Upper lobe of right lung (tissue), 1 donor: ENCODE results near the gene CFAP161. TPM values are rescaled to one million over a fixed set of nuclear protein-coding genes. Genes with fewer than 3 reads are reported as not detected.
"Not testable (repeated sequence)": the region's sequence is repeated elsewhere in the genome, so short reads cannot be mapped to it uniquely, and the experiment has no call there.

Experiments
- ATAC-seq: fragments of 200-7000 bp; cut with Tn5 transposase; one replicate; pipeline ENCODE4 v1.9.1; 2020; ENCODE audit warnings: mild to moderate bottlenecking, moderate library complexity
- DNase-seq: peaks from one replicate; pipeline ENCODE4 v3.0.0-alpha.2; 2020
- H3K27ac ChIP-seq: fragments of 200-600 bp; one replicate; pipeline ENCODE4 v1.8.0; 2022
- H3K27me3 ChIP-seq: fragments of 200-600 bp; one replicate; pipeline ENCODE4 v1.8.0; 2022; ENCODE audit warnings: mild to moderate bottlenecking
- H3K36me3 ChIP-seq: fragments of 200-600 bp; one replicate; pipeline ENCODE4 v1.8.0; 2022
- H3K4me1 ChIP-seq: fragments of 200-600 bp; one replicate; pipeline ENCODE4 v1.8.0; 2022
- H3K4me3 ChIP-seq: fragments of 200-600 bp; one replicate; pipeline ENCODE4 v1.8.0; 2022; ENCODE audit warnings: mild to moderate bottlenecking
- H3K9me3 ChIP-seq: fragments of 200-600 bp; one replicate; pipeline ENCODE4 v1.8.0; 2022
- intact Hi-C: fragments of 100-400 bp; cut with DNase I; formaldehyde crosslinking; loops from one replicate; pipeline ENCODE4 v1.11.0; 2022
- total RNA-seq: library from RNA; stranded (reverse); fragmentation: NEBNext Ultra II Directional; extraction: Animal tissue kit (Norgen Biotek cat#: 25700); gene quantifications from one replicate; pipeline ENCODE4 v1.2.1, GENCODE V29; 2021
- TF ChIP-seq, protein P1 (sequence below): fragments of 200-600 bp; IDR thresholded peaks from one replicate; pipeline ENCODE4 v1.8.0; 2022; ENCODE audit warnings: antibody characterized with exemption
- donor health status: DM: no; HTN: yes; CAD: no; lungs with severe emphysema.

CFAP161 gene
- total RNA-seq, 1 donor from 2014 or later, result 1.3 TPM

DNA sequence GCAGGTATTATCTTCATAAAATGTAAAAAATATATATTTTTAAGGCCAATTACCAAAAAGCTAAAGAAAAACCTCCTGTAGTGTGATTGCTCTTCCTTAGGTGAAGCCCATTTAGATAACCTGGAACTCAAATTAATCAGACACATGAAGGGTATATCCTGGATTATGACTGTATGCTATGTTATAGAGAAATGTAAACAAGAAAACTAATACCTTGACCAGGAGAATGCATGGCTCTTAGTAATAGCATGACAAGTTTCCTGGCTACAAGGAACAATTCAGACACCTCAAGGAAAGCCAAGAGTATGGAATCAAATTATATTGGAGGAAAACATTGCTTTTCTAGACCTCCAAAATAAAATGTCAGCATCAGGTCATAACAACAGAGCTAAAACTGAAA, 14.0 kb upstream of the CFAP161 start:
- no peak for DNase-seq
- H3K4me1 ChIP-seq, result no peaks in the 10 kb centered on the region
- intact Hi-C loops, result no loop called here
- no peak overlapping the region for H3K27ac ChIP-seq
- no peak overlapping the region for H3K4me3 ChIP-seq
- H3K27me3 ChIP-seq, result peaks cover 22% of the 10 kb centered on the region
- H3K36me3 ChIP-seq, result no peaks in the 10 kb centered on the region
- ATAC-seq, result no peak
- TF ChIP-seq, protein P1, sequence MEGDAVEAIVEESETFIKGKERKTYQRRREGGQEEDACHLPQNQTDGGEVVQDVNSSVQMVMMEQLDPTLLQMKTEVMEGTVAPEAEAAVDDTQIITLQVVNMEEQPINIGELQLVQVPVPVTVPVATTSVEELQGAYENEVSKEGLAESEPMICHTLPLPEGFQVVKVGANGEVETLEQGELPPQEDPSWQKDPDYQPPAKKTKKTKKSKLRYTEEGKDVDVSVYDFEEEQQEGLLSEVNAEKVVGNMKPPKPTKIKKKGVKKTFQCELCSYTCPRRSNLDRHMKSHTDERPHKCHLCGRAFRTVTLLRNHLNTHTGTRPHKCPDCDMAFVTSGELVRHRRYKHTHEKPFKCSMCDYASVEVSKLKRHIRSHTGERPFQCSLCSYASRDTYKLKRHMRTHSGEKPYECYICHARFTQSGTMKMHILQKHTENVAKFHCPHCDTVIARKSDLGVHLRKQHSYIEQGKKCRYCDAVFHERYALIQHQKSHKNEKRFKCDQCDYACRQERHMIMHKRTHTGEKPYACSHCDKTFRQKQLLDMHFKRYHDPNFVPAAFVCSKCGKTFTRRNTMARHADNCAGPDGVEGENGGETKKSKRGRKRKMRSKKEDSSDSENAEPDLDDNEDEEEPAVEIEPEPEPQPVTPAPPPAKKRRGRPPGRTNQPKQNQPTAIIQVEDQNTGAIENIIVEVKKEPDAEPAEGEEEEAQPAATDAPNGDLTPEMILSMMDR, result no peak
- no peaks in the 10 kb centered on the region for H3K9me3 ChIP-seq

DNA sequence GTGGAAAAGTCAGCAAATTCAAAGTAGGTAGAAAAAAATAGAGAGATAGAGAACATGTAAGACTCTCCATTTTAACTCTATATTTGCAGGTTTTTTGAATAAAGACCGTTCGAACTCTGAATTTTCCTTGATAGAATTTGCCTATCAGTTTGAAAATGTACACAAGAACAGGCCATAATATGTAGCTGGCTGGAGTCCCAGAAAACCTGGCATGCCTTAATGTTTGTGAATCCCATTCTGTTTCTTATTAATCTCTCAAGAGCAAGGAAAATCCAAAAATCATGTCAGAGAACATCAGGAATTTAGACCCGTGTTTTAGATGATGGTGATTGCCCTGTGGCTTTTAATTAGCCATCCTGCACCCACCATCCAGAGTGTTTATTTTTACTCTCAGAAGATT, 7.2 kb upstream of the CFAP161 start:
- TF ChIP-seq, protein P1, result no peak
- H3K4me3 ChIP-seq, result no peak overlapping the region
- no peaks in the 10 kb centered on the region for H3K4me1 ChIP-seq
- H3K9me3 ChIP-seq, result no peaks in the 10 kb centered on the region
- no peaks in the 10 kb centered on the region for H3K36me3 ChIP-seq
- DNase-seq (no peak), ATAC-seq (no peak)
- peaks cover 13% of the 10 kb centered on the region for H3K27me3 ChIP-seq
- intact Hi-C loops, result no loop called here
- no peak overlapping the region for H3K27ac ChIP-seq

DNA sequence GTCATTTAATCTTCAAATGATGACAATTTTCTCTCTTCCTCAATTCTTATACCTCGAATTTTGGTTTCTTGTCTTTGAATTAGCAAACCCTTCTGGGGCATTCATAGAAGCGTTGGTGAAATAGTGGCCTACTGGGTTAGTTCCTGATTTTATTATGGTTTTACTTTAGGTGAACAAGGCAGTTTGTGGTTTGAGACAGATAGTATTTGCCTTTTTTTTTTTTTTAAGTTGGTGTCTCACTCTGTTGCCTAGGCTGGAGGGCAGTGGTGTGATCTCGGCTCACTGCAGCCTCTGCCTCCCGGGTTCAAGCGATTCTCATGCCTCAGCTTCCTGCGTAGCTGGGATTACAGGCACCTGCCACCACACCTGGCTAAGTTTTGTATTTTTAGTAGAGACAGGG, 7.4 kb downstream of the CFAP161 start:
- intact Hi-C loops, DNase-seq, H3K27me3 ChIP-seq, ATAC-seq, H3K4me1 ChIP-seq, H3K27ac ChIP-seq, H3K36me3 ChIP-seq, H3K4me3 ChIP-seq, H3K9me3 ChIP-seq: not testable (repeated sequence)

DNA sequence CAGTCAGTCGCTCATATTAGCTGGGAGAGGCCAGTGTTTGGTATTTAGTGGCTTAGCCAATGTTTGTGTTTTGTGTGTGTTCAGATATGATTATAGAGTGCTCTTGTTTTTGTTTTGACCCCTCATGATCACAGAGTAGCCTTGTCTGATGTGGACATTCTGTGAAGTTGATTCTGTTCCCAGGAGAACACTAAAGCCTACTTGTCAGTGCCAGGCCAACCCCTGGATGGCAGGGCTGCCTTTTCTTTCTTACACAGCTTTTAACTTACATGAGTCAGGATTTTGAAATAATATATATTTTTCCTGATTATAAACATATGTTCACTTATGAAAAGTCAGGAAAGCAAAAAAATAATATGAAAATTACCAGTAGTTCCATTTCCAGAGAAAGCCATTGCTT, 11.9 kb downstream of the CFAP161 start:
- Histone ChIP-seq H3K27ac (no peak overlapping the region), H3K36me3 (no peaks in the 10 kb centered on the region), H3K9me3 (no peaks in the 10 kb centered on the region), H3K27me3 (no peaks in the 10 kb centered on the region), H3K4me3 (no peak overlapping the region), H3K4me1 (no peaks in the 10 kb centered on the region)
- DNase-seq, result no peak
- intact Hi-C loops, result no loop called here
- TF ChIP-seq, protein P1, result no peak
- ATAC-seq, result no peak

DNA sequence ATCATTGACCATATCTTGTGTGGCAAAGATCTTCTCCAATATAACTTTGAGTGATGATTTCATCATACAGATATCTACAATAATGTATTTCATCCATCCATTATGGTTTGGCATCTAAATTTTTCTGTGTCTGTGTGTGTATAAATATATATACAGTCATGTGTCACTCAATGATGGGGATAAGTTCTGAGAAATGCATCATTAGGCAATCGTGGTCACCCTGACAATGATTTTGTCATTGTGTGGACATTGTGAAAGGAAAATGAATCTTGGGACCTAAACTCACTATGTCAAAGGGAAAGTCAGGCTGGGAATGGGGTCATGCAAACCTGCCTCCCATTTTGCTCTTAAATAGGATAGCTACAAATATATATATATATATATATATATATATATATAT, 12.4 kb downstream of the CFAP161 start:
- TF ChIP-seq, protein P1, result no peak
- Histone ChIP-seq H3K27ac (no peak overlapping the region), H3K27me3 (no peaks in the 10 kb centered on the region), H3K4me3 (no peak overlapping the region), H3K36me3 (no peaks in the 10 kb centered on the region), H3K4me1 (no peaks in the 10 kb centered on the region), H3K9me3 (no peaks in the 10 kb centered on the region)
- DNase-seq (no peak), ATAC-seq (peak; percentile 41)
- intact Hi-C loops, result no loop called here

DNA sequence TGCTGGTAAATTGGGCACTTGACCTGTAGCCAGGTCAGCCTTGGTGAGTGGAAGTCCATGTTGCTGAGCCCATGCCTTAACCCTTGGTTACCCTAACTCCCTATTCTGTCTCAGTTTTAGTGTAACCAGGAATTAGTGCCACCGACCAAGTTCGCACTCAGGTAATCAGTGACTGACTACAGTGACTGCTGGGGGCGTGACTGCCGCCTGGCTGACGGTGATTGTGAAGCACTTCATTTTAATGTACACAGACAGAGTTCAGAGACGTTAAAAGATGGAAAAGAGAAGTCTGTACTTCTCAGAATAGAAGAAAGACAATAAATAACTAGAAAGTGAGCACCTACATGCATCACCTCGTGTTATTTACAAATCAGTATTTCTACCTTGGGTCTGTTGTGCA, 17.3 kb downstream of the CFAP161 start:
- intact Hi-C loops, result loop anchor here (10.0 kb wide), 1 partner anchor 113 kb away; no protein-coding TSS in a partner anchor
- no peak for ATAC-seq
- H3K27ac ChIP-seq, result no peak overlapping the region

More for the DNA sequence above, 17.3 kb downstream of the CFAP161 start:
- H3K27me3 ChIP-seq, result no peaks in the 10 kb centered on the region
- no peak for DNase-seq
- H3K9me3 ChIP-seq, result no peaks in the 10 kb centered on the region
- H3K36me3 ChIP-seq, result no peaks in the 10 kb centered on the region
- TF ChIP-seq, protein P1, result no peak
- H3K4me1 ChIP-seq, result peaks cover 5% of the 10 kb centered on the region
- H3K4me3 ChIP-seq, result no peak overlapping the region
